Thyroid gland (tissue), 4 donors: Measurements from ENCODE around the gene DCP1B.

ENCODE experiments used
- CTCF ChIP-seq, 6 experiments: fragments of 200-600 bp in 3 of 6; fragments of 450-650 bp in 3 of 6; sonication (generic) in 3 of 6; IDR thresholded peaks; one replicate each; pipeline ENCODE4 v1.5.1; 2016 to 2019; ENCODE audit warnings: antibody characterized with exemption in 6 of 6, mild to moderate bottlenecking in 2 of 6, inconsistent platforms in 1 of 6, moderate library complexity in 1 of 6
- POLR2A ChIP-seq, 2 donors: fragments of 450-650 bp; IDR thresholded peaks; one replicate each; pipeline ENCODE4 v1.6.1; 2017; ENCODE audit warnings: antibody characterized with exemption in 2 of 2, mild to moderate bottlenecking in 2 of 2, moderate library complexity in 1 of 2

DNA sequence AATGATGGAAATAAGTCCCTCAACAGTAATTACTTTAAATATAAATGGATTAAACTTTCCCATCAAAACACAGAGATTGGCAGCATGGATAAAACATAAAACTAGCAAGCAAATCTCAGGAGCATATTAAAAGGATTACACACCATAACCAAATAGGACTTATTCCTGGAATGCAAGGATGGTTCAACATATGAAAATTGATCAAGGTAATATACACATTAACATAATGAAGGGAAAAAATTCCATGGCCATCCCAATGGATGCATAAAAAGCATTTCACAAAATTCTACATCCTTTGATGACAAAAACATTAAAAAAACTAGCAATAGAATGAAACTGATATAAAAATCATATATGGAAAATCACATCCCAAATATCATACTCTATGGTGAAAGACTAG is 99.4 kb downstream of the DCP1B start:
- TF ChIP-seq POLR2A (IDR thresholded peaks at IDR 0.05) (no peak), CTCF (IDR thresholded peaks at IDR 0.05) (no peak)
